HepG2 (cell line): Measurements from ENCODE around the gene PLXNA1. TPM values are rescaled to one million over a fixed set of nuclear protein-coding genes. Genes with fewer than 3 reads are reported as not detected.
A peak's percentile ranks its signal among the peaks of the same experiment; 100 is the strongest.

Experiments used
- ATAC-seq: fragments of 200-7000 bp; cut with Tn5 transposase; 3 replicates; pipeline ENCODE4 v1.9.1; 2020; ENCODE audit warnings: mild to moderate bottlenecking, moderate library complexity
- BruUV-seq: library from RNA; stranded (reverse); fragments of 400-500 nt; replicated peaks from 2 replicates; lab custom pipeline; 2021; lab: Mats Ljungman, UMichigan
- CTCF ChIA-PET: fragments of 300-600 bp; formaldehyde crosslinking; extraction: SDS; loops from one replicate; lab custom pipeline; 2021; ENCODE audit warnings: low total read pairs, inconsistent platforms, low intra/inter-chr PET ratio; lab: Yijun Ruan, JAX
- POLR2A ChIA-PET: fragments of 350-600 bp; sonication (Branson Sonifier 250); formaldehyde crosslinking; loops from one replicate; lab custom pipeline; 2020; ENCODE audit warnings: antibody characterized with exemption, inconsistent platforms; lab: Yijun Ruan, JAX
- DNase-seq: peaks from one replicate; pipeline ENCODE4 v3.0.0-alpha.2; 2015; ENCODE audit warnings: low spot score
- FAIRE-seq: peaks from 3 replicates; lab custom pipeline; 2011; peaks lifted over from hg19 to GRCh38; lab: Jason Lieb, UNC
- H2AFZ ChIP-seq: one replicate; pipeline ENCODE4 v1.6.1; 2011; ENCODE audit warnings: low read length, inconsistent platforms
- H3K27ac ChIP-seq: fragments of 300-600 bp; 3 replicates; pipeline ENCODE4 v1.8.0; 2011; ENCODE audit warnings: mixed run types, mild to moderate bottlenecking, mixed read lengths, low read length, inconsistent platforms; ENCODE audit not compliant: insufficient read depth; ENCODE audit errors: extremely low read length
- H3K27me3 ChIP-seq, 2 experiments: fragments of 200-600 bp in 1 of 2; 2 replicates in 1 of 2; 3 replicates in 1 of 2; pipeline versions ENCODE4 v1.6.0 to v1.8.0; 2011; ENCODE audit warnings: low read length in 2 of 2, mild to moderate bottlenecking in 2 of 2, moderate library complexity in 2 of 2, inconsistent platforms in 1 of 2; ENCODE audit not compliant: insufficient read depth in 2 of 2, control insufficient read depth in 1 of 2
- H3K36me3 ChIP-seq, 2 experiments: fragments of 200-600 bp in 1 of 2; replicated peaks in 1 of 2; 2 replicates in 1 of 2; 3 replicates in 1 of 2; pipeline versions ENCODE4 v1.5.1 to v1.8.0; 2011; ENCODE audit warnings: low read length in 2 of 2, inconsistent platforms in 1 of 2; ENCODE audit not compliant: insufficient read depth in 2 of 2, control insufficient read depth in 1 of 2
- H3K4me1 ChIP-seq: 2 replicates; pipeline ENCODE4 v1.5.1; 2012; ENCODE audit warnings: low read length, inconsistent platforms; ENCODE audit not compliant: insufficient read depth
- H3K4me2 ChIP-seq: 2 replicates; pipeline ENCODE4 v1.6.0; 2011; ENCODE audit warnings: low read depth, low read length, inconsistent platforms
- H3K4me3 ChIP-seq, 3 experiments: fragments of 200-600 bp in 1 of 3; sonication (generic), shearing (Covaris generic) in 1 of 3; replicated peaks in 1 of 3; 2 replicates each; pipeline ENCODE4 v1.5.1; 2011 to 2016; ENCODE audit warnings: low read length in 3 of 3, inconsistent platforms in 2 of 3, low read depth in 2 of 3, mild to moderate bottlenecking in 2 of 3, control low read depth in 1 of 3, mixed read lengths in 1 of 3; ENCODE audit not compliant: insufficient read depth in 1 of 3
- H3K79me2 ChIP-seq: one replicate; pipeline ENCODE4 v1.6.1; 2011; ENCODE audit warnings: low read length, inconsistent platforms; ENCODE audit not compliant: insufficient read depth
- H3K9ac ChIP-seq: 2 replicates; pipeline ENCODE4 v1.6.0; 2011; ENCODE audit warnings: mild to moderate bottlenecking, low read depth, low read length, inconsistent platforms; ENCODE audit not compliant: insufficient read depth
- H3K9me3 ChIP-seq: 2 replicates; pipeline ENCODE4 v1.5.1; 2012; ENCODE audit warnings: mild to moderate bottlenecking, low read length
- H4K20me1 ChIP-seq: 2 replicates; pipeline ENCODE4 v1.6.0; 2011; ENCODE audit warnings: inconsistent platforms, mild to moderate bottlenecking, low read length, moderate library complexity; ENCODE audit not compliant: insufficient read depth
- DR1 ChIP-seq: sonication (generic); formaldehyde crosslinking; IDR thresholded peaks from 2 replicates; pipeline ENCODE4 v1.8.0; 2021; ENCODE audit warnings: mild to moderate bottlenecking, missing genetic modification reagents, inconsistent platforms
- GATAD2A ChIP-seq: IDR thresholded peaks from 2 replicates; pipeline ENCODE4 v1.6.1; 2016
- TBL1XR1 ChIP-seq: fragments of 150-350 bp; IDR thresholded peaks from 2 replicates; pipeline ENCODE4 v1.6.1; 2014; ENCODE audit warnings: borderline replicate concordance, low read length; ENCODE audit not compliant: partially characterized antibody
- ZFP82 ChIP-seq: sonication (generic); formaldehyde crosslinking; IDR thresholded peaks from 2 replicates; pipeline ENCODE4 v1.5.1; 2020; ENCODE audit warnings: mild to moderate bottlenecking, missing genetic modification reagents, borderline replicate concordance
- ZMYM3 ChIP-seq: sonication (generic); formaldehyde crosslinking; IDR thresholded peaks from 2 replicates; pipeline ENCODE4 v1.5.1; 2020; ENCODE audit warnings: mild to moderate bottlenecking, missing genetic modification reagents
- ZNF362 ChIP-seq: sonication (generic); formaldehyde crosslinking; IDR thresholded peaks from 2 replicates; pipeline ENCODE4 v1.4.0; 2020; ENCODE audit warnings: missing genetic modification reagents, mild to moderate bottlenecking, borderline replicate concordance
- ZNF687 ChIP-seq: sonication (generic); formaldehyde crosslinking; IDR thresholded peaks from 2 replicates; pipeline ENCODE4 v1.5.1; 2020; ENCODE audit warnings: mild to moderate bottlenecking, missing genetic modification reagents, moderate library complexity
- ZNF768 ChIP-seq: sonication (generic); formaldehyde crosslinking; IDR thresholded peaks from 2 replicates; pipeline ENCODE4 v1.4.0; 2020; ENCODE audit warnings: missing genetic modification reagents
- ZNF775 ChIP-seq: sonication (generic); formaldehyde crosslinking; IDR thresholded peaks from 2 replicates; pipeline ENCODE4 v1.4.0; 2020; ENCODE audit warnings: missing genetic modification reagents, mild to moderate bottlenecking, moderate library complexity, borderline replicate concordance
- ZNF850 ChIP-seq: sonication (generic); formaldehyde crosslinking; conservative IDR thresholded peaks from 2 replicates; pipeline ENCODE4 v1.9.0; 2021; ENCODE audit warnings: mild to moderate bottlenecking, missing genetic modification reagents
- WGBS: methylation state at CpG from one replicate; pipeline ENCODE4 v1.1.6; 2017; ENCODE audit warnings: low lambda C conversion rate; 5-methylcytosine and 5-hydroxymethylcytosine counted together
- in situ Hi-C: cut with HindIII; loops from 2 replicates; pipeline ENCODE4 v1.10.0; 2017; ENCODE audit warnings: low pct_unique_long_range_greater_than_20kb; ENCODE audit not compliant: extremely low pct_ligation_motif_present
- intact Hi-C: fragments of 100-400 bp; cut with micrococcal nuclease; formaldehyde crosslinking; loops from one replicate; pipeline ENCODE4 v1.10.0; 2022; ENCODE audit not compliant: unreplicated experiment
- polyA plus RNA-seq, 8 experiments: library from polyadenylated mRNA; depleted of rRNA in 3 of 8; stranded (reverse) in 7 of 8; unstranded in 1 of 8; fragments of >200 nt; fragmentation: Illumina TruSeq in 4 of 8; extraction: Trizol in 4 of 8; gene quantifications; 2 replicates each; pipeline versions ENCODE4 v1.2.1 to v1.2.3, GENCODE V29; 2011 to 2016; ENCODE audit warnings: low read depth in 4 of 8, missing spikeins in 1 of 8, mixed read lengths in 1 of 8; ENCODE audit not compliant: insufficient read depth in 1 of 8
- total RNA-seq, 5 experiments: library from RNA; depleted of rRNA; stranded (reverse); fragments of >200 nt; fragmentation: Illumina TruSeq; extraction: Trizol; gene quantifications; 2 replicates each; pipeline ENCODE4 v1.2.3, GENCODE V29; 2016; ENCODE audit warnings: low read depth in 1 of 5

PLXNA1 gene
- total and polyA plus RNA-seq, 2 of the 13 experiments (the other 11 are each of a cell fraction or from before 2014, with no cell fraction given) = 16.6 to 18.2 TPM

GRCh38 chr3:126989316-126990023, 6.6 kb downstream of the PLXNA1 start (continued):
- TF ChIP-seq ZNF362 (CRISPR knock-in tag) (no peak), DR1 (CRISPR knock-in tag) (no peak), GATAD2A (CRISPR knock-in tag) (no peak), ZFP82 (no peak), TBL1XR1 (no peak), ZNF850 (no peak), ZNF775 (CRISPR knock-in tag) (no peak)

- ChIA-PET POLR2A (no interaction called here), CTCF (no interaction called here)
- Histone ChIP-seq H3K9me3 (no peaks in the 10 kb centered on the region), H2AFZ (no peak overlapping the region), H3K4me1 (0 out of 2 replicates have a peak, but pooled peaks cover under 1% of the 10 kb centered on the region), H3K4me3 (no peak overlapping the region), H3K27ac (no peak overlapping the region), H3K36me3 (peaks cover 21% of the 10 kb centered on the region in 2 experiments; a peak in 4 of 5 replicates), H3K27me3 (no peaks in the 10 kb centered on the region), H3K4me2 (no peak overlapping the region), H3K9ac (no peak overlapping the region), H4K20me1 (peaks cover 14% of the 10 kb centered on the region; the same call in 1 of the 2 replicates), H3K79me2 (peaks cover 9% of the 10 kb centered on the region)
- FAIRE-seq (no peak), ATAC-seq (no peak), DNase-seq (no peak)
- BruUV-seq = no TSS peak
- intact Hi-C loops = no loop called here
- peak; percentile 42; the same call in 1 of the 2 replicates for TF ChIP-seq ZMYM3 (CRISPR knock-in tag)
- TF ChIP-seq ZNF687 = no peak
- peak; percentile 97 for TF ChIP-seq ZNF768
- in situ Hi-C loops = no loop called here
- WGBS = 96% methylated on average over 6 of the region's 10 CpGs
Measured at GRCh38 chr3:126990024-126990700, 7.2 kb downstream of the PLXNA1 start.
